HEK293T (cell line): ENCODE data around the gene ITGA2.
"Not testable (repeated sequence)": the region's sequence is repeated elsewhere in the genome, so short reads cannot be mapped to it uniquely, and the experiment has no call there.

Experiments
- CTCF ChIA-PET: fragments of 350-600 bp; formaldehyde crosslinking; extraction: SDS; loops from one replicate; lab custom pipeline; 2021; ENCODE audit warnings: antibody characterized with exemption, inconsistent platforms; lab: Yijun Ruan, JAX
- POLR2A ChIA-PET: fragments of 350-600 bp; formaldehyde crosslinking; extraction: SDS; loops from one replicate; lab custom pipeline; 2020; ENCODE audit warnings: antibody characterized with exemption, inconsistent platforms; lab: Yijun Ruan, JAX
- DNase-seq: peaks from one replicate; pipeline ENCODE4 v3.0.0; 2012; ENCODE audit warnings: mixed read lengths; ENCODE audit errors: extremely low spot score
- ARNT ChIP-seq: fragments of 450-650 bp; IDR thresholded peaks from 2 replicates; pipeline ENCODE4 v1.6.1; 2017; ENCODE audit warnings: mild to moderate bottlenecking
- BHLHE40 ChIP-seq: fragments of 450-650 bp; IDR thresholded peaks from 2 replicates; pipeline ENCODE4 v1.6.1; 2016; ENCODE audit warnings: mild to moderate bottlenecking, moderate library complexity, borderline replicate concordance
- CTBP1 ChIP-seq: fragments of 450-650 bp; IDR thresholded peaks from 2 replicates; pipeline ENCODE4 v1.6.1; 2016; ENCODE audit warnings: borderline replicate concordance
- ELF4 ChIP-seq: fragments of 450-650 bp; IDR thresholded peaks from 2 replicates; pipeline ENCODE4 v1.6.1; 2017; ENCODE audit warnings: antibody characterized with exemption
- FOXA1 ChIP-seq: fragments of 450-650 bp; IDR thresholded peaks from 2 replicates; pipeline ENCODE4 v1.6.1; 2016; ENCODE audit warnings: mild to moderate bottlenecking
- FOXK2 ChIP-seq: fragments of 450-650 bp; IDR thresholded peaks from 2 replicates; pipeline ENCODE4 v1.6.1; 2016; ENCODE audit warnings: mild to moderate bottlenecking
- FOXM1 ChIP-seq: fragments of 450-650 bp; IDR thresholded peaks from 2 replicates; pipeline ENCODE4 v1.6.1; 2017; ENCODE audit warnings: mild to moderate bottlenecking, borderline replicate concordance
- HDGF ChIP-seq: fragments of 450-650 bp; IDR thresholded peaks from 2 replicates; pipeline ENCODE4 v1.6.1; 2017; ENCODE audit warnings: antibody characterized with exemption, borderline replicate concordance
- L3MBTL2 ChIP-seq: fragments of 450-650 bp; conservative IDR thresholded peaks from 2 replicates; pipeline ENCODE4 v1.6.1; 2016; ENCODE audit warnings: mild to moderate bottlenecking
- LEF1 ChIP-seq: fragments of 450-650 bp; IDR thresholded peaks from 2 replicates; pipeline ENCODE4 v1.6.1; 2017; ENCODE audit warnings: mild to moderate bottlenecking, borderline replicate concordance
- NFRKB ChIP-seq: fragments of 450-650 bp; IDR thresholded peaks from 2 replicates; pipeline ENCODE4 v1.6.1; 2016; ENCODE audit warnings: mild to moderate bottlenecking, moderate library complexity
- PKNOX1 ChIP-seq: fragments of 450-650 bp; IDR thresholded peaks from 2 replicates; pipeline ENCODE4 v1.6.1; 2016
- SP1 ChIP-seq: fragments of 450-650 bp; IDR thresholded peaks from 2 replicates; pipeline ENCODE4 v1.6.1; 2017
- SUZ12 ChIP-seq: fragments of 450-650 bp; IDR thresholded peaks from 2 replicates; pipeline ENCODE4 v1.6.1; 2016; ENCODE audit warnings: mild to moderate bottlenecking
- TARDBP ChIP-seq: fragments of 450-650 bp; IDR thresholded peaks from 2 replicates; pipeline ENCODE4 v1.6.1; 2016
- ZNF384 ChIP-seq: fragments of 450-650 bp; IDR thresholded peaks from 2 replicates; pipeline ENCODE4 v1.6.1; 2016

ITGA2 gene

GRCh38 chr5:52961274-52961681, 27.9 kb upstream of the ITGA2 start:
- ChIA-PET CTCF (no interaction called here), POLR2A (no interaction called here)
- no peak for DNase-seq
- no peak for TF ChIP-seq LEF1
- TF ChIP-seq BHLHE40: no peak
- TF ChIP-seq FOXM1: no peak
- TF ChIP-seq ZNF384: no peak
- TF ChIP-seq SP1: no peak
- TF ChIP-seq TARDBP: no peak
- no peak for TF ChIP-seq ARNT
- no peak for TF ChIP-seq FOXK2
- no peak for TF ChIP-seq HDGF
- no peak for TF ChIP-seq FOXA1
- TF ChIP-seq SUZ12: no peak
- no peak for TF ChIP-seq NFRKB
- no peak for TF ChIP-seq PKNOX1
- no peak for TF ChIP-seq L3MBTL2

GRCh38 chr5:52963636-52964035, 25.5 kb upstream of the ITGA2 start:
- POLR2A ChIA-PET: no interaction called here

GRCh38 chr5:52964138-52964537, 25.0 kb upstream of the ITGA2 start:
- DNase-seq: no peak
- ChIA-PET CTCF (interaction anchor here (0.9 kb wide), 1 partner anchor 15 kb away, joined by 3 read pairs; no protein-coding TSS in a partner anchor), POLR2A (no interaction called here)
- TF ChIP-seq PKNOX1: no peak
- TF ChIP-seq ZNF384: no peak
- no peak for TF ChIP-seq HDGF
- no peak for TF ChIP-seq TARDBP
- no peak for TF ChIP-seq FOXK2
- no peak for TF ChIP-seq L3MBTL2
- TF ChIP-seq ELF4: no peak
- TF ChIP-seq SUZ12: no peak
- TF ChIP-seq ARNT: no peak
- TF ChIP-seq NFRKB: no peak
- TF ChIP-seq CTBP1: no peak

More at GRCh38 chr5:52963636-52964035, 25.5 kb upstream of the ITGA2 start:
- CTCF ChIA-PET: interaction anchor here (0.9 kb wide), 1 partner anchor 15 kb away, joined by 3 read pairs; no protein-coding TSS in a partner anchor
- no peak for DNase-seq
- no peak for TF ChIP-seq ARNT
- no peak for TF ChIP-seq SUZ12
- TF ChIP-seq NFRKB: no peak
- no peak for TF ChIP-seq L3MBTL2
- TF ChIP-seq TARDBP: no peak
- TF ChIP-seq ZNF384: no peak
- TF ChIP-seq HDGF: no peak
- no peak for TF ChIP-seq SP1
- no peak for TF ChIP-seq FOXA1
- no peak for TF ChIP-seq PKNOX1
- no peak for TF ChIP-seq ELF4

GRCh38 chr5:52976157-52976556, 13.0 kb upstream of the ITGA2 start:
- POLR2A ChIA-PET, DNase-seq, CTCF ChIA-PET: not testable (repeated sequence)

GRCh38 chr5:52977264-52977897, 11.8 kb upstream of the ITGA2 start:
- DNase-seq: no peak
- TF ChIP-seq FOXA1: no peak
- no peak for TF ChIP-seq ARNT
- POLR2A ChIA-PET: no interaction called here
- CTCF ChIA-PET: no interaction called here

- ChIA-PET POLR2A (interaction anchor here (0.5 kb wide), 1 partner anchor 1869 kb away, joined by 3 read pairs; no protein-coding TSS in a partner anchor), CTCF (no interaction called here)
- TF ChIP-seq ARNT (no peak), PKNOX1 (no peak), L3MBTL2 (no peak), LEF1 (no peak), TARDBP (no peak), HDGF (no peak), FOXK2 (no peak), FOXM1 (no peak)
- no peak for DNase-seq
These were observed 7.6 kb upstream of the ITGA2 start for GRCh38 chr5:52981507-52981906.
